Pancreas (tissue), 10 donors: ENCODE data around the gene P2RX3. TPM values are rescaled to one million over a fixed set of nuclear protein-coding genes. Genes with fewer than 3 reads are reported as not detected.
"Not testable (repeated sequence)": the region's sequence is repeated elsewhere in the genome, so short reads cannot be mapped to it uniquely, and the experiment has no call there.

Source experiments
- ATAC-seq, 4 donors: fragments of 200-7000 bp; cut with Tn5 transposase; one replicate each; pipeline versions ENCODE4 v1.8.0 to v1.9.1; 2020; ENCODE audit warnings: mild to moderate bottlenecking in 4 of 4, moderate library complexity in 4 of 4
- DNase-seq, 6 donors: peaks; one replicate each; pipeline ENCODE4 v3.0.0-alpha.2; 2020
- FAIRE-seq: peaks from 2 replicates; lab custom pipeline; 2012; peaks lifted over from hg19 to GRCh38; lab: Jason Lieb, UNC
- H3K27ac ChIP-seq, 4 donors: fragments of 200-600 bp; sonication (generic); 1 replicate in 3 of 4; 2 replicates in 1 of 4; pipeline versions ENCODE4 v1.5.0 to v1.8.0; 2020
- H3K27me3 ChIP-seq, 4 donors: fragments of 200-600 bp; one replicate each; pipeline ENCODE4 v1.8.0; 2021
- H3K36me3 ChIP-seq, 3 donors: fragments of 200-600 bp; sonication (generic) in 1 of 3; one replicate each; pipeline versions ENCODE4 v1.5.0 to v1.8.0; 2020 to 2021
- H3K4me1 ChIP-seq, 3 donors: fragments of 200-600 bp; one replicate each; pipeline ENCODE4 v1.8.0; 2021
- H3K4me3 ChIP-seq, 4 donors: fragments of 200-600 bp; sonication (generic) in 2 of 4; one replicate each; pipeline versions ENCODE4 v1.5.0 to v1.8.0; 2020 to 2021
- H3K9me3 ChIP-seq, 4 donors: fragments of 200-600 bp; one replicate each; pipeline ENCODE4 v1.8.0; 2021
- CTCF ChIP-seq, 4 donors: fragments of 200-600 bp; sonication (generic) in 3 of 4; IDR thresholded peaks; one replicate each; pipeline versions ENCODE4 v1.5.0 to v1.8.0; 2021; ENCODE audit warnings: antibody characterized with exemption in 4 of 4
- WGBS, 2 donors: extraction: QIAGEN DNeasy Blood & Tissue Kit; methylation state at CpG; one replicate each; pipeline ENCODE4 v1.1.7; 2013; 5-methylcytosine and 5-hydroxymethylcytosine counted together
- intact Hi-C, 3 donors: fragments of 100-400 bp; cut with DNase I; formaldehyde crosslinking; loops; one replicate each; pipeline versions ENCODE4 v1.11.1 to v1.14.2; 2022
- polyA plus RNA-seq, 2 donors: library from polyadenylated mRNA; stranded (reverse); fragments of 200-250 nt; gene quantifications; one replicate each; pipeline ENCODE4 v1.2.3, GENCODE V29; 2013
- total RNA-seq, 6 donors: library from RNA; stranded (reverse); fragmentation: NEBNext Ultra II Directional in 4 of 6; extraction: Animal tissue kit (Norgen Biotek cat#: 25700) in 4 of 6; gene quantifications; one replicate each; pipeline versions ENCODE4 v1.2.1 to v1.2.4, GENCODE V29; 2021 to 2023
- donor health status: healthy with polysubstance abuse.
- donor health status: DM: no; HTN: no; CAD: no; lungs with moderate emphysema.
- donor health status: DM: no; HTN: no; CAD: no.
- donor health status: control.
- donor health status: control.
- donor health status: Bipolar disorder and iron deficiency.
- donor health status: DM: yes; HTN: yes; CAD: no.
- donor health status: DM: no; HTN: no; CAD: no.
- donor health status: DM: no; HTN: no; CAD: no.
- donor health status: DM: yes; HTN: yes; CAD: no.

The P2RX3 gene
- total and polyA plus RNA-seq, 8 donors, result 0.07 to 0.16 (median 0.16) TPM; not detected in 5

DNA sequence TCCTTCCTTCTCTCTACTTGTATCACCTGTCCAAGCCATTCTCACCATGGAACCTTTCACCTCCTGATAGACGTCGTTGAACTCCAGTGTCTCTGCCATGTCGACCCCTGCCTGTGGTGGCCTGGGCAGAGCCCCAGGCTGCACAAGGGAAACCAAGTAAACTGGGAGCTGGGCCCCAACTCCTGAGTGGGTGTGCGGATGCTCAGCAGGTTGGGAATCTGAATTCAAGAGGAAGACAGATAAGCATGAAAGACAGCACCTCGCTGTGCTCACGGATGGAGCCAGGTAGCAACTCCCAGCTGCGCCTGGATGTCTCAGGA lies 3.2 kb upstream of the P2RX3 start:
- H3K9me3 ChIP-seq, result no peaks in the 10 kb centered on the region
- no peak for TF ChIP-seq CTCF (IDR thresholded peaks at IDR 0.05)
- WGBS, 2 donors, result 2 to 4% methylated on average over 7 of the region's 7 CpGs
- H3K27me3 ChIP-seq, result no peaks in the 10 kb centered on the region
- peaks cover 3 to 9% (median 4%) of the 10 kb centered on the region in 3 donors for H3K4me1 ChIP-seq
- H3K4me3 ChIP-seq, result peak overlapping the region; percentile 82 to 94 (median 84)
- ATAC-seq, result no peak
- peak overlapping the region in 3 of 4 donors; percentile 65 to 78 (median 68) for H3K27ac ChIP-seq
- no peak for FAIRE-seq
- no peak for DNase-seq
- intact Hi-C loops, result no loop called here
- peaks cover 0 to 28% (median 28%) of the 10 kb centered on the region in 3 donors for H3K36me3 ChIP-seq

GRCh38 chr11:57335343-57336110 lies 2.6 kb upstream of the P2RX3 start, which contains the start of gene SSRP1:
Gene SSRP1 (minus strand): TSS chr11:57335892. CDS start chr11:57335121, 771 bp downstream.
- WGBS, 2 donors, result 0% methylated on average over 36 to 69 of the region's 69 CpGs
- intact Hi-C loops, result no loop called here
- DNase-seq (peak; percentile 81 to 95 (median 85)), FAIRE-seq (no peak), ATAC-seq (peak; percentile 98 to 99 (median 98))
- H3K36me3 ChIP-seq, result peaks cover 0 to 24% (median 23%) of the 10 kb centered on the region in 3 donors
- H3K27ac ChIP-seq, result peak within 1 kb of the TSS; percentile 65 to 82 (median 73)
- H3K4me1 ChIP-seq, result peaks cover 3 to 9% (median 4%) of the 10 kb centered on the region in 3 donors
- no peaks in the 10 kb centered on the region for H3K9me3 ChIP-seq
- TF ChIP-seq CTCF (IDR thresholded peaks at IDR 0.05), result no peak
- H3K4me3 ChIP-seq, result peak within 1 kb of the TSS; percentile 82 to 94 (median 84)
- H3K27me3 ChIP-seq, result no peaks in the 10 kb centered on the region

- 22 to 26% methylated on average over 12 of the region's 12 CpGs for WGBS, 2 donors
- ATAC-seq, result no peak
- FAIRE-seq, result no peak
- peak in 1 of 6 donors; percentile 5 for DNase-seq
- intact Hi-C loops, result no loop called here
- H3K4me3 ChIP-seq, result peak overlapping the region; percentile 82 to 94 (median 84)
- H3K4me1 ChIP-seq, result peaks cover 3 to 9% (median 4%) of the 10 kb centered on the region in 3 donors
- H3K27me3 ChIP-seq, result no peaks in the 10 kb centered on the region
- H3K27ac ChIP-seq, result peak overlapping the region; percentile 65 to 82 (median 73)
- H3K9me3 ChIP-seq, result no peaks in the 10 kb centered on the region
- H3K36me3 ChIP-seq, result peaks cover 0 to 18% (median 17%) of the 10 kb centered on the region in 3 donors
- TF ChIP-seq CTCF (IDR thresholded peaks at IDR 0.05), result no peak
Observed at GRCh38 chr11:57336111-57336666, 2.0 kb upstream of the P2RX3 start.

GRCh38 chr11:57336856-57337255 lies 1.3 kb upstream of the P2RX3 start:
- H3K4me3 ChIP-seq, H3K27ac ChIP-seq, H3K27me3 ChIP-seq, intact Hi-C loops, FAIRE-seq, H3K9me3 ChIP-seq, ATAC-seq, DNase-seq, H3K4me1 ChIP-seq: not testable (repeated sequence)
- WGBS, 2 donors, result 88 to 90% methylated on average over 6 of the region's 6 CpGs
- peaks cover 0 to 13% (median 11%) of the 10 kb centered on the region in 3 donors for H3K36me3 ChIP-seq

GRCh38 chr11:57339328-57339727 lies 1.2 kb downstream of the P2RX3 start:
- Histone ChIP-seq H3K4me1 (peaks cover 0 to 6% (median 3%) of the 10 kb centered on the region in 3 donors), H3K36me3 (no peaks in the 10 kb centered on the region), H3K4me3 (no peak overlapping the region), H3K27me3 (no peaks in the 10 kb centered on the region), H3K9me3 (no peaks in the 10 kb centered on the region), H3K27ac (no peak overlapping the region)
- FAIRE-seq, result no peak
- intact Hi-C loops, result no loop called here
- 75% methylated on average over 5 of the region's 5 CpGs for WGBS, 2 donors
- peak in 1 of 6 donors; percentile 0 for DNase-seq
- TF ChIP-seq CTCF (IDR thresholded peaks at IDR 0.05), result no peak
- no peak for ATAC-seq
